Activated gamma-delta T cell treated with Interleukin-2 at 50 U/mL for 16 hours (primary cell): ENCODE results near the gene CYLD.

ENCODE experiments used
- DNase-seq: peaks from one replicate; pipeline ENCODE4 v3.0.0-alpha.2; 2020

The CYLD gene

DNA sequence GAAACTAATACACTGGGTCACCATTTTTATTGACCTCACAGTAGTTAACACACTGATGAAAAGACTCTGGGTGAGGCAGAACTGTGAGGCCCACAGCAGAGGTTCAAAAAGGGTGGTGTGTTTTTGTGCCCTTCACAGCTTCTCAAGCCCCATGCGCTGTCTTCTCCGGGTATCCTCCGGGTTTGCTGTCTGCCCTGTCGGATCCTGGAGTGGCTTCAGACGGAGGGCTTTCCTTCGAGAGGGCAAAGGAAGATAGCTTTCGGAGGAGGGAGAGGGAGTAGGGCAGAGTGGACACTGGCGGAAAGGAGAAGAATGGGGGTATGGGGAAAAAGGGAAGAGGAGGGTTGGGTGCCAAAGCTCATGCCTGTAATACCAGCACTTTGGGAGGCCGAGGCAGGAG is 80.8 kb downstream of the CYLD start:
- no peak for DNase-seq

DNA sequence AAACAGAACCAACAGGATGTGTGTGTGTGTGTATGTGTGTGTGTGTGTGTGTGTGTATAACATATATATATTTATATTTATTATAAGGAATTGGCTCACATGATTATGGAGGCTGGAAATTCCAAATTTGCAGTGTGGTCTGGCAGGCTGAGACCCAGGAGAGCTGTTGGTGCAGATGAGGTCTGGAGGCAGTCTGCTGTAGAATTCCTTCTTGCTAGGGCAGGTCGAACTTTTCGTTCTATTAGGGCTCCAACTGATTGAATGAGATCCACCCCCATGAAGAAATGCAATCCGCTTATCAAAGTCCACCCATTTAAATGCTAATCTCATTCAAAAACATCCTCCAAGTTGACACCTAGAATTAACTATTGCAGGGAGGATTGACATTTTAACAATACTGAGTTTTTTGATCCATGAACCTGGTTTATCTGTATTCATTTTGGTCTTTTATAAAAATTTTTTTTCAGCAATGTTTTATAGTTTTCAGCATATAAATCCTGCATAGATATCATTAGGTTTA is 85.0 kb downstream of the CYLD start:
- no peak for DNase-seq

- no peak for DNase-seq
These were observed 86.3 kb downstream of the CYLD start for GRCh38 chr16:50828164-50828702.

DNA sequence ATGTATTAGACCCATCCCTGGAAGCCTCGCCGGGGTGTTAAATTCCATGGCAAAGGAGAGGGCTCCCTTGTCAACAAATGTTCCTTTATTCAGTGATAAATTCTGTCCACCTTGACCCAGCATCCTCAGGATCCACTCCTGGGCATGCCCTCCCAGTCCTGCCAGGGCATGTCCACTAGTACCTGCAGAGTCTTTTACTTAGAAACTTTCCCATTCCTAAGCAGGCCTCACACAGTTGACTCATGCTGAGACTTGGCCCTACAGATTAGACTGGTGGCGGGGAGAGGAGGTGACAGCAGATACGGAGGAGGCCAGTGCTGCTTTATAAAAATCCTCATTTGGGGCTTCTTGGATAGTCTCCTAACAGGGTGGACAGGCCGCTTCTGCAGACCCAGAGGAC is 88.8 kb downstream of the CYLD start:
- DNase-seq = no peak

DNA sequence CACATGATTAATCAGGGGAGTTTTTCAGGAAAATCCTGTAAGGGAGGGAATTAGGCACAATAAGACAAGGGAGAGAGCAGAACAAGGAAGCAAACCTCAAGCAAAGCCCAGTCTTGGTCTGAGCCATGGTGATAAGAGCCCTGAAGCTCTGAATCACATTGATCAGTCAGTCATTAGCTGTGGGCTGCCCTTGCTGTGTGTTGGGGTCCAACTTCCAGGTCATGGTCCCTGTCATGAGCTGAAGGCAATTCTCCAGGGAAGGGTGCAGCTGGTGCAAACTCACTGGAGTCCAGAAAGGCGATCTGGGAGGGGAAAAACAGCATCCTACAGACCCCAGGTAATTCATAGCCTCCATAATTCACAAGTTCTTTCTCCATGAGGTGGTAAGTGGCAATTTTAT is 89.9 kb downstream of the CYLD start:
- DNase-seq = no peak

DNA sequence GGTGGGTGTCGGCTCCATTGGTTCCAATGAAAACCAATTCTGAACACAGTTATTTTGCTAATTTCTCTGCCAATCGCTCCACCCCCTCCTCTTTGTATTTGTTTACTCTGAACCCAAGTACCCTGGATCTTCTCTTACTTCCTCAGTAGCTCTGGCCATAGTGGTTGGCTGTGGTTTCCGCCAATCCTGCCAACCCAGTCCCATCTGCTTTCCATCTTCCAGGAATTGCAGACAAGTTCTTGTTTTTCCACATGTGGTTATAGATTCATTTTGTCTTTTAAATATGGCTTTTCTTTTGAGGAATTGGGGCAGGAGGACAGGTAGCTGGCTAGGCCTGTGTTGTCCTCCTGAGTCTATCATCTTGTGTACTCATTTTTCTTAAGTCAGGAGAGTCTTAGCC is 92.0 kb downstream of the CYLD start:
- no peak for DNase-seq

DNA sequence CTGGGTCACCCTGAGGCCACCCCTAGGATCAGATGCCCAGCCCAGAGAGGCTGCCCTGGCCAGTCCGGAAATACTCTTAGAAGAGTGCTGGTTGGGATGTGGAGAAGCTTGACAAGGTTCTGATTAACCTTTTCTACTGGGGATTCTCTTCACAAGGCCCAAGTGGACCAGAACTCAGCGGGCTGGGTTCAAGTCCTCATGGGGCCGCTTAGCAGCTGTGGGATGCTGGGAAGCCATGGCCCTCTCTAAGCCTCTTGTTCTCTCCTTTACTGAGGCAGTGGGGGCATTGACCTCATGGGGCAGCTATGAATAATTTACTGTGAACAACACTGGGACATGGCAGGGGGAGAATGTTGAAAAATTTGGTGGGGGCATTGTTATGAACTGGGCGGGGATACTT is 92.8 kb downstream of the CYLD start:
- no peak for DNase-seq

- DNase-seq = no peak
These were observed 93.6 kb downstream of the CYLD start for GRCh38 chr16:50835358-50836060.

DNA sequence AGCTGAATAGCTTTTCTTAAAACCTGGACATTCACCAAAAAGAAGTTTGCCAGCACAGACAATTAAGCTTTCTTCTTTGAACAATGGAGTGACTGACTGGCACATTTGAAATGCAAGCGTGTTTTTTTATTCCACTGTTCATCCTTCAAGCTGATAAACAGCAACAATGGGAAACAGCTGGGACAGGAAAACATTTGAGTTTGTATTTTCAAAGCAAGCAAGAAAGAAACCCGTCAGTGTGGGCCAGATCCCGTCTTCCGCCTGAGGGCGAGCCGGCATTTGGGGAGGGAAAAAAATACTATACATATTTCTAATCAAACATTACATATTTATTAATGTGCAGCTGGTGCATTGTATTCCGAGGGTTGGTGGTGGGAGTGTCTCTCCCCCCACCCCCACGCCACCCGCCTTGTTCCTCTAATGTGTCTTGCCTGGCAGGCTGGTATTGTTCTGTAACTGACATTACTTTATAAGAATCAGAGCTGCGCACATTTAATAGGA is 94.3 kb downstream of the CYLD start:
- DNase-seq = no peak

DNA sequence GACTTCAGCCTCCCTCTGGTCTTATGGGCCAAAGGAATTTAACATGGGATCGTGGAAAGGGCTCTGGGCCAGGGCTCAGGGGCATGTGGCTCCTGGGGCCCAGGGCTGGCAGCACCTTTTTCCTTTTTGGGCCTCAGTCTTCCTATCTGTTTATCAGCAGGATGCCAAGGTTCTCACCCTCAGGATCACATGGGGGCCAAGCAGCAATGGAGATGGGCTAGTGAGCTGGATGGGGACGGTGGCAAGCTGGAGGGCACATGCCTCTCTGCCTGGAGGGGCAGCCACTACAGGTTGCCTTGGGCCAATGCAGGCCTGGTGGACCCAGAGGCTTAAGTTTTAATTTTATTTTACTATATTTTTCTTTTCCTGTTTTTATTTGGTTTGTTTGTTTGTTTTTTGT is 95.4 kb downstream of the CYLD start:
- no peak for DNase-seq

DNA sequence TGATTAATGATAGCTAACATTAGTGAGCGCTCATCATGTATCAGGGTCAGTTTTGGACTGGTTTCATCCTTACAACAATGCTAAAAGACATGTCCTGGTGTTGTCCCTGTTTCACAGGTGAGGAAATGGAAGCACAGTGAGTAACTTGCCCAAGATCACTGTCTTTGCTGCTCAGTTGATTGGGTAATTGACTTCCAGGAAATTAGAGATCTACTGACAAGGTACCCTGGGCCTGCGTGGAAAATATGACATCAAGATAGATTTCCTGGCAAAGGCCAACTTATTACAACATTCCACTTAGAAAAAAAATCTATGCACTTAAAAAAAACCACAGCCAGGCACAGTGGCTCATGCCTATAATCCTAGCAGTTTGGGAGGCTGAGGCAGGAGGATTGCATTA is 96.3 kb downstream of the CYLD start:
- DNase-seq = no peak

- DNase-seq = no peak
These were observed 97.0 kb downstream of the CYLD start for GRCh38 chr16:50838885-50839284.

DNA sequence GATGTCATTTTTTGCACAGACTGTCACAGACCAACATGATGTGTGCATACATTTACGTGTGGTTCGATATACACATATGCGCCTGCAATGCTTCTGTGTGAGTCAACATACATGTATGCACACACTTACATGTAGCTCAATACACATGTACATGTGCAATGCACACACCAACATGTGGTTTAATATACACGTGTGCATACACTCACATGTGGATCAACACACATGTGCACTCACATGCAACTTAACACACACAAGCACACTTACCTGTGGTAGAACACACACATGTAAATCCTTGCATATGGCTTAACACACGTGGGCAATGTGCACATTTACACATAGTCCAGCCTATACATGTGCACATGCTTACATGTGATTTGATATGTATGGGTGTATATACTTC is 97.5 kb downstream of the CYLD start:
- no peak for DNase-seq

DNA sequence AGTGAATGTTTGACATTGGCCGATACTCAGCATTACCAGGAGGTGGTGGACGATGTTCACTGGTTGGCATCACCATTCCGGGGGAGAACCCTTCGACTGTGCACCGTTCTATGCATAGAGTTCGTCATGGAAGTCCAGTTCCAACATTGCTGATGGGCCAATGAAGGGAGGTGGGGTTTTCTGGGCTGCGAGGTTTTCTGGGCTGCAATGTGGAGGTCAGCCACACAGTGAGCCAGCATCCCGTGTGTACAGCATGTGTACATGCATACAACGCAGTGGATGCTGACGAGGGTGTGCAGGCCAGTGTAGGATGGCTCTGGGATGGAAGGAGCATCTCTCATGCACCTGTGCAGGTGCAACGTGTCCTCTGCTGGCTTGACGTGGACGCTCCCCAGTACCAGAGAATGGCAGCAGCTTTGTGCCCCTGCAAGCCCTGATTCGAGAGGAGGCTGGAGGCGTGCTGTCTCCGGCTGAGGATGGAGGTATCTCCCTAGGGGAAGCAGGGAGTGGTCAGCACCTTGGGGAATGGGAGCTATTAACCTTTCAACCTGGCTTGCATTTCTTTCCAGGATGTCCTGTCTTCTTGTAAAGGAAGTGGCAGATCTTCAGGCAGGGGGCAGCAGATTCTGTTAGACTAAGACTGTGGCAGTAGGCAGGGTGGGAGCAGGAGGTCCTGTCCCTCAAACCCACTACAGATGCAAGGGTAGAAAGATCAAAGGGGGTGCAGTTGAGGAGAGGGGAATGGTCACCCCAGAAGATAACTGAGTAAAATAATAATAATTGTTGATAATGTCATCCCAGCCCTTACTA is 98.2 kb downstream of the CYLD start:
- no peak for DNase-seq

GRCh38 chr16:50841081-50841886 is 99.4 kb downstream of the CYLD start:
- peak; percentile 20 for DNase-seq

DNA sequence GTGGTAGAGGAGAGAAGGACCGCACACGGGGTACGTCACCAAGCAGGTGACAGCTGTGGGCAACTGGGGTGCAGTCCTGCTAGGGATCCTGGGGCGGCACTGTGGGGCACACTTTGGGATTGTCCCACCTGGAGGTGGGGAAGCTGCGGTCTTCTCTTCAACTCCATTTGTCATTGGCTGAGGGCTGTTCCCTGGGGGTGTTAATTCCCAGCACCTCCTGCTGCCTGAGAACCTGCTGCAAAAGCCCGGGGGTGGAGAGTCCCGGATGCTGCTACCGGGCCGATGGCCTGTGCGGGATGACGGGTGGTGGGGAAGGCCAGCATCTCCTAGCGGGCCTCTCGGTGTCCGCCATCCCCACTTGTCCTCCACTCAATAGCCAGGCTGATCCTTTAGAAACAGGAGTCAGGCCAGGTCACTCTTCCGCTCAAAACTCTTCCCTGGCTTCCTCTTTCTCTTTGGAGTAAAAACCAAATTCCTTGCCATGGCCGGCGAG is 100.2 kb downstream of the CYLD start:
- DNase-seq = no peak

GRCh38 chr16:50842589-50842988 is 100.7 kb downstream of the CYLD start:
- no peak for DNase-seq

DNA sequence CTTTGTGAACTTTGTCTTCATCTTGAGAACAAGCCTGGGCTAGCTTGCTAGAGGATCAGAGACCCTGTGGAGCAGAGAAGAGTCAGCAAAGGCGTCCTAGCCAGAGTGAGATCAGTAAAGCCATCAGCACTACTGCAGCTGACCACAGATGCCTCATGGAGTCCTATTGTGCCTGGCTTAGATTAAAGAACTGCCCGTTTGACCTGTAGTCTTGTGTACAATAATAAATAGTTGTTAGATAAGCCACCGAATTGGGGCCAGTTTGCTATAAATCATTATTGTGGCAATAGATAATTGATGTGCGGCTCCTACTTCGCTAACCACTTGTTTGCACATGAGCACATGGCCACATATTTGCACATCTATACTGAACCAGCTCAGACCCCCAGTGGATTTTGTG is 103.0 kb downstream of the CYLD start:
- DNase-seq = no peak

DNA sequence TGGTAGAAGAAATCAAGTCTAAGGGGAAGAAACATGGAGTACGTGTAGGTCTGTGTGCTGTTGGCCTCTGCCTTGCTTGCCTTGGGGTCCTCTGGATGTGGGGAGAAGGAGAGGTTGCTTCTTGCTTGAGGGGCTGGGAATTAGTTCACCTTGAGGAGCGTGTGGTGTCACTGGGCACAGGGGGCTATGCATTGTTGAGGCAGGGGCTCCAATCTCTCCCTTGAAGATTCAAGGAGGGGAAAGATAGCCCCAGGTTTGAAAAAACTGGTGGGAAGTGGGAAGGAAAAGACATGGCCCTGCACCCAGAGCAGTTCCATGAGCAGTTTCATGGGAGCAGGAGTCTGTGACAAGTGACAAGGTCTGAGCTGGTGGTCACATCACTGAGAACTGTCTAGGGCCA is 103.4 kb downstream of the CYLD start:
- DNase-seq = no peak

GRCh38 chr16:50846511-50846910 is 104.6 kb downstream of the CYLD start:
- DNase-seq = no peak

- no peak for DNase-seq
These were observed 105.3 kb downstream of the CYLD start for GRCh38 chr16:50847166-50847565.

- DNase-seq = no peak
These were observed 107.0 kb downstream of the CYLD start for GRCh38 chr16:50848755-50849514.
